GM11168 (cell line): ENCODE measurements around the gene VWA8.
"Not testable (repeated sequence)": the region's sequence is repeated elsewhere in the genome, so short reads cannot be mapped to it uniquely, and the experiment has no call there.

ENCODE experiments used
- in situ Hi-C: fragments of 300-500 bp; cut with MboI; formaldehyde crosslinking; loops from one replicate; pipeline ENCODE4 v1.12.0; 2022; ENCODE audit warnings: low sequenced_read_pairs; ENCODE audit not compliant: unreplicated experiment

Gene VWA8

DNA sequence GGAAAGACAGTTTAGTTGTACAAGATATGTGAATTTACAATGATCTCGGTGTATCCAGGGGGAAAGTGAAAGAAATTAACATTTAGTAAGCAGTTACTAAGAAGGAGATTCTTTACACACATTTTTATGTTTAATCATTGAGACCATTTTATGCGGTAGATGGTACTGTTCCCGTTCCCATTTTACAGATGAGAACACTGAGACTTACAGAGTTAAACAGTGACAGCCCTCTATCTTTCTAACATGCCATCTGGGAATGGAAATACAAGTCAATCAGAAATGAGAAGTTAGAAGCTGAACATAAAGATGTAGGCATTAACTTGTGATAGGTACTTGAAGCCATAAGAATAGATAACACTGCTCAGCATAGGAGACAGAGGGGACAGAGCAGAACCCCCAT lies 144.9 kb downstream of the VWA8 start:
- in situ Hi-C loops = no loop called here

DNA sequence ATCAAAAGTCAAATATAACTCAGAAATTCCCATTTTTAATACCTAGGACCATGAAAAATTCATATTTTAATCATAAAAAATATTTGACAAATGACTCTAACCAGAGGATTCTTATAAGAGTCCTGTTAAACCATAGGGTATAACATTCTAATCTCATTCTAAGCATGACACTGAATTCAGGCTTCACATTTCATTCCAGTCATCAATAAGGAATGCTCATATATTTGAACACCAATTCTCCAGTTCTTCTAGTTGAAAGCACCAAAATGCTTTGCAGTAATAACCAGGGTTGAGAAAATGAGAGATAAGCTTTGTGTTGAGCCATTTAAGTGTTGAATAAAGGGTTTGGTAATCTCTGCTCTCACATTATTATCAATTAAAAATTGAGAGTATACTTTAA lies 147.5 kb downstream of the VWA8 start:
- in situ Hi-C loops = no loop called here

DNA sequence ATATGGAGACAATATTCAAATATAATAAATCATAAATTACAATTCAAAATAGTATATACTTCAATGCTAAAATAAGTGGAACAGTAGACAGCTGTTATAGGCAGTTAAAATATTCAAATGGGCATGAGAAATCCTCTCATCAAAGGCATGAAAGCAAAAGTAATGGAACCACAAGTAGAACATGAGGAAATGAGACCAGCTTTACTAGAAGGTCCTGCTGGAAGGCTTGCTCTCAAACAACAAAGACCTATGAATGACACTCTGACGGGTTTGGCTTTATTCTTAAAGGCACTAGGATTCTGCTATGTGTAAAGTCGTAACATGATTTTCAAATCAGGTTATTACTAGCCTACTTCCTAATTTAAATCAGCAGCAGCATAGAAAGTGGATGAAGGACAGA lies 148.1 kb downstream of the VWA8 start:
- in situ Hi-C loops = no loop called here

DNA sequence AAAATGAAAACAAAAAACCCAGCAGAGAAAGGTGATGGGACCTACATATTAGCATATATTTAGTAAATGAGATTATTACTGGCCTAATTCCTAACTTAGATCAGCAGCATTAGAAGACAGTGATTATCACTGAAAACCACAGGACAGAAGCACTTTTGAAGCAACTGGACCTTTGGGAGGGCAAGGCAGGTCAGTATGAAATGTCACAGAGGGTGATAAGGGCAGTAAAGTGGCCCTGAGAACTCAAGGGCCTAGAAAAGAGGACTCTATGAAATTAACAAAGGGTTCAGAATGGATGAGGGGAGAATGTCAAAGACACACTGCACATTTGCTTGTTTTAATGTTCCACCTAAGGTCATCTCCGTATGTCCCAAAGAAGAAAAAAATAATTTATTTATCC lies 148.7 kb downstream of the VWA8 start:
- in situ Hi-C loops = no loop called here

DNA sequence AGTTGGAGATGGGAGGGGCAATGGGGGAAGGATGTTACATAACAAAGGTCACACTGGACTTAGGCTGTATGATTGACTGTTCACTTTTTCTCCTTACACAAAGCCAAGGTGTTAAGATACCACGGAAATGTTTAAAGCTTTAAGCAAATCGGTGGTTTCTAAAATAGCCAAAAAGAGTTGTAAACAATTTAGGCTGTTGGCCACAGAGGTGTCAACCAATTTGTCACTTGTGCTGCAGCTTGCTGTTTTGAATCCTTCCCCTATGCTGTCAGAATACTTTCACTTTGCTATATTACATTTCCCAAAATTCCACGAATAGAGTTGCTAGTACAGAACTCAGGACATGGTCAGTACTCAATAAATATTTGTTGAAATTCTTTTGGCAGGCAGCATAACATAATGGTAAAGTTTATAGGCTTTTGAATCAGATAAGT lies 149.3 kb downstream of the VWA8 start:
- in situ Hi-C loops = no loop called here

DNA sequence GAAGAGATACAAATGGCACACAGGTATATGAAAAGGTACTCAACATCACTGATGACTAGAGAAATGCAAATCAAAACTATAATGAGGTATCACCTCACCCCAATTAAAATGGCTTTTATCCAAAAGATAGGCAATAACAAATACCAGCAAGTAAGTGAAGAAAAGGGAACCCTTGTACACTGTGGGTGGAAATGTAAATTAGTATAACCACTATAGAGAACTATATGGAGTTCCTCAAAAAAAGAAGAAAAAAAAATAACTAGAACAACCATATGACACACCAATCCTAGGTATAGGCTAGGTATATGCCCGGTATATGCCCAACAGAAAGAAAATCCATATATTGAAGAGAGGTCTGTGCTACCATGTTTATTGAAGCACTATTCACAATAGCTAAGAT lies 150.9 kb downstream of the VWA8 start:
- in situ Hi-C loops = no loop called here

DNA sequence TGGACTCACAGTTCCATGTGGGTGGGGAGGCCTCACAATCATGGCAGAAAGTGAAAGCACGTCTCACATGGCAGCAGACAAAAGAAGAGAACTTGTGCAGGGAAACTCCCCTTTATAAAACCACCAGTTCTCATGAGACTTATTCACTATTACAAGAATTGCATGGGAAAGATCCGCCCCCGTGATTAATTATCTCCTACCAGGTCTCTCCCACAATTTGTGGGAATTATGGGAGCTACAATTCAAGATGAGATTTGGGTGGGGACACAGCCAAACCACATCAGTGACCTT lies 157.5 kb downstream of the VWA8 start:
- in situ Hi-C loops = not testable (repeated sequence)

DNA sequence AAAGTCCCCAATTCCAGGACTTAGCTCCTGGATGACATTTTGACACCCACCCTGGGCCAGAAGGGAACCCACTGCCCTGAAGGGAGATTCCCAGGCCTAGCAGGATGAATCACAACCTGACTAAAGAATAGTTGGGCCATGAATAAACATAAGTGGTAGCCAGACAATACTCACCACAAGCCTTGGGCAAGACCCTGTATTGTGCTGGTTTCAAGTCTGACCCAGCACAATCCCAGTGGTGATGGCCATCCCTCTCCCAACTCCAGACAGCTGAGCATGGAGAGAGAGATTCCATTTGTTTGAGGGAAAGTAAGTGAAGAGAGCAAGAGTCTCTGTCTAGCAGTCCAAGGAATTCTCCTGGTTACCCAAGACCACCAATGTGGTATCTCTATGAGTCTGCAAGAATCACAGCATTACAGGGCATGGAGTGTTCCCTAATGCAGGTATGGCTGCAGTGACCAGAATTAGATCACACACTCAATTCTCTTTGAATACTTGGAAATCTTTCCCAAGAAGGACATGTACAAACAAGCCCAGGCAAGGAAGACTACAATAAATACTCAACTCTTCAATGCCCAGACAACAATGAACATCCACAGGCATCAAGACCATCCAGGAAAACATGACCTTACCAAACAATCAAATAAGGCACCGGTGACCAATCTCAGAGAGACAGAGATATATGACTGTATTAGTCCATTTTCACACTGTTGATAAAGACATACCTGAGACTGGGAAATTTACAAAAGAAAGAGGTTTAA lies 158.0 kb downstream of the VWA8 start:
- in situ Hi-C loops = no loop called here

DNA sequence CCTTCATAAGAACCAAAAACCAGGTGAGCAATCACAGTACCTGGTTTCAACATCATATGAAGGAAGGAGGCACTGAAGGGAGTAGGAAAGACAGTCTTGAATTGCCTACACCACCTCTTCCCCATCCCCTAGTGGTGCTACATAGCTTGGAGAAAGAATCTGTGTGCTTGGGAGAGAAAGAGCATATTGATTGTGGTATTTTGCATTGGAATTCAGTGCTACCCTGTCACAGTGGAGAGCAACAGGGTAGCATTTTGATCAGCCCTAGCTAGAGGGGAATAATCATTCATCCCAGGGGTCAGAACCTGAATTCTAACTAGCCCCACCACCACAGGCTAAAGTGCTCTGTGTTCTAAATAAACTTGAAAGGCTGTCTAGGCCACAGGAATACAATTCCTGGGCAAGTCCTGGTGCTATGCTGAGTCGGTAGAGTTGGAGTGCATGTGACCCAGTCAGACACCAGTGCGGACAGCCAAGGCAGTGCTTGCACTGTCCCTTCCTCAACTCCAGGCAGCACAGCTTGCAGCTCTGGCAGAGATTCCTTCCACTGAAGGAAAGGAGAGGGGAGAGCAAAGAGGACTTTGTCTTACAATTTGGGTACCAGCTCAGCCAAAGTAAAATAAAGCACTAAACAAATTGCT lies 158.7 kb downstream of the VWA8 start:
- in situ Hi-C loops = no loop called here

DNA sequence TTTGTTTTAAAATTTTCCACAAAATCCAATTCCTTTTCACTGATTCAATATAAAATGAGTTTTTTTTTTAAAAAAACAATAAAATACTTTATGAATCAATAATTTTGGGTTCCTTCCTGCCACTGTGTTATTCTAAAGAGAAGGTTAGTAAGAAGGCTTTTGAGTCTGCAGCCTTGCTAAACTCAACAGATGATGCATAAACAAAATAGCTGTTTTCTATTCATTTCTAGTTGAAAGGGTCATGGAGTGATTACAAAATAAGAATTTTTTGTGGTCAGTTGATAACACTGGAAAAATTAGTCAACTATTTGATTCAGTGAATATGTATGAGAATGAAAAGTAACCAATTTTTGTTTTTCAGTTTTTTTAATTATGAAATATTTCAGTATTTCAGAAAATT lies 169.9 kb downstream of the VWA8 start:
- in situ Hi-C loops = no loop called here

DNA sequence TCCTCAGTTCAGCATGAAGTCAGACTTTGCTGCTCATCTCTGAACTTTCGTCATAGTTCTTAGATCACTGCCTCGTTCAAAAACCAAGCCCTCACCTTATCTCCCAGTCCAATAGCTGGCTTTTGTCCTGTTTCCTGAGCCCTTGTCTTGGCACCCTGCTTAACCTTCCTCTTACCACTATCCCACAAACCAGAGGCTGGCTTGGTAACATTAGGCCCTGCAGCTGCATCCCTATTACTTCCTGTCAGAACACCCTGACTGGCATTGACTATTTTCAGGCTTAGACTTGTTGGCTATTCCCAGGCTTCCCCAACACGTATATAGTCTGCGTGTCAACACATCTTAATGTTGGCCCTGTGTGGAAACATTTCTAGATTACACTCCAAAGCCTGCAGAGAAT lies 172.4 kb downstream of the VWA8 start:
- in situ Hi-C loops = no loop called here

DNA sequence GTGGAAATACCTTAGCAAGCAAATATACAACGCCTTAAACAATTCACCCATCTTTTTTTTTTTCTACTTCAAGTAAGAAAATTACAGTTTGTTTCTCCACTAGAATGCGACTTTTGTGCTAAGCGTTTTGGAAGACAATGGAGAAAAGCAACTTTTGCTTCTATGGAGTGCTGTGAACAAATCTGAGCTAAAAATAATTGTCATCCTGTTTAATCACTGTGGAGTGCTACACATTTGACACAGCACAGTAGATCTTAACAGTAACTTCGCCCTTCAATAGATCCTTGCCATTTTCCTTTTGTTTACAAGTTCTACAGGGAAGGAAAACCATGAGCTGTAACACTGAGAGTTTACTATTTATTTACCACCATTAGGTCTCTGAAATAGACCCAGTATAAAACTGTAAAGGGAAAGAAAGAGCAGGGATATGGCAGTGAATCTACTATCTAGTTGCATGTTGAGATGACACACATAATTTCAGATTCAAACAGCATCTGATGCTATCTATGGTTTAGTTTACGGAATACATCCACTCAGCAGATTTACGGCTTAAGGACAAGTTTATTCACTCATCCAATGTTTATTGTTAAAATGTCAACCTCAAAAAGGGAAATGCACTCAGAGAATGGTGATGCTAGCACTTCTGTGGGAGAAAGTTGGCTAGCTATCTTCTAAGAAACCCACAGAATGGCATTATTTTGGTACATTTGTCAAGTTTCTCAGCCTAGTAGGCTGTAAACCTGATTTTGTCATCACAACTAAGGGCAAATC lies 175.3 kb downstream of the VWA8 start:
- in situ Hi-C loops = no loop called here

DNA sequence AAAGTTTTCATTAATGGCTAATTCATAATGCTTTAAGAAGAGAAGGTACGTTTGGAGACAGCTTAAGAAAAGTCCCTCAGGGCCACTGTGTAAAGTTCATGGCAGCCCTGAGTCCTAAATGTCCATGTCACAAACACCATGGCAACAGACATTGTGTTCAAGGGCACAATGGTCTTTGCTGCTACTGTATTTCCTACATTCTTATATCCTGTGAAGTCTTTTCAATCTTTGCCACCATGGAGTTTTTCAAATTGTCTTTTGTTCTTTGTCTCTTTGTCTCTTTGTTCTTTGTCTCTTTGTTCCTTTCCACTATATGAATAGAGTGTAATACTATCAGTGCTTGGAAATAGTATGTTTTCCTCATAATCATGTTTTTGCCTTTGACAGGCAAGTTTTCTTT lies 178.8 kb downstream of the VWA8 start:
- in situ Hi-C loops = no loop called here

DNA sequence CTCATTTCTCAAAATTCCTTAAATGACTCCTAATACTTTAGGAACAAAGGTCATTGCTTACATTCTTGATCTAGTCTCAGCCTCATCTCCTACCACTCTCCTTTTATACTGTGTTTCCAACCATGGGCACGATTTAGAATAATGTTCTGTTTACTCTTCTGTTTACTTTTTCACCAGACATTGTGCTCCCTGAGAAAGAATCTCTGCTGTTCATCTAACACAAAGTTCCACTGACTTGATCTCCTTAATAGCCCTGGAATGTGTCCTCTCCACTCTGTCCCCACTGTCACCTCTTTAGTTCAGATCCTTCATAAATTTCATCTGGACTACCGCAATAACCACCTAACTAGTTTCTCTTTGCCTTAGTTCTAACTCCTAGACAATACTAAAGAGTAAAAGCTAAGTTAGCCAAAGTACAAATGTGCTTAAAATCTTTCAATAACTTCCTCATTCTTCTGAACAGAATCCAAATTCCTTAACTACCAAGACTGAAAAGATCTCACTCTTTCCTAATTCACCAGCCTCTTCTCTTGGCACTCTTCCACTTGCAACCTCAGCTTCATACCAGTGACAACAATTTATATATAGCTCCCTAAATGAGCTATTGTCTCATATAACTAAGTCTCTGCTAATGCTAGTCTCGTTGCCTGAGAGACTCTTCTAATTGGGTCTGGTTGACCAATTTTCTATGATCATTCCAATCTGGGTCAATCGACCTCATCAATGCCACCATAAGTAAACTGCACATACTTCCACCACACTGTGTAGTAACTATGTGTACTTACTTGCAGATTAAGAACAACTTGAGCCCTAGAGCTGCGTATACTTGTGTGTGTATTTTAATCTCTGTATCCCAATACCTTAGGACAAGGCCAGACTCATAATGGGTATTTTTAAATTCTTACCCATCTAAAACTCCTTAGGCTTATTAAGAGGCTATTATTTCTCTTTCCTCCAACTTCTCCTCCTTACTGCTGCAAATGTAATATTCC lies 179.9 kb downstream of the VWA8 start:
- in situ Hi-C loops = no loop called here

DNA sequence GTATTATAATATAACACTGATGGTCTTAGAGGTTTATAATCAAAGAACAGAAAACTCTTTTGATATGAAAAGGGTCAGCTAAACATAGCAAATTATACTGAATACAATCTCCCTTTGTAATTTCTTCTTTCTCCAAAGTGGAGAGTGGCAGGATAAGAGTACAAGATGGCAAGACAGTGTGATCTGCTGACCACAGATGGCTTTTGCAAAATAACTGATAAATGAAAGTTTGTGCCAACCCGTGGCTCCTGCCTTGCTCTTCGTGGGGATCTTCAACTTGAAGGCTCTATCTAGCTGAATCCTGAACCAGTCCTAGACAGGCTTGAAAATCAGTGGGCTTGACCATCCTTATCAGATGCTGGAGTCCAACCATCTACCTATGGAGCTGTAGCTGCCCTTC lies 185.7 kb downstream of the VWA8 start:
- in situ Hi-C loops = no loop called here

DNA sequence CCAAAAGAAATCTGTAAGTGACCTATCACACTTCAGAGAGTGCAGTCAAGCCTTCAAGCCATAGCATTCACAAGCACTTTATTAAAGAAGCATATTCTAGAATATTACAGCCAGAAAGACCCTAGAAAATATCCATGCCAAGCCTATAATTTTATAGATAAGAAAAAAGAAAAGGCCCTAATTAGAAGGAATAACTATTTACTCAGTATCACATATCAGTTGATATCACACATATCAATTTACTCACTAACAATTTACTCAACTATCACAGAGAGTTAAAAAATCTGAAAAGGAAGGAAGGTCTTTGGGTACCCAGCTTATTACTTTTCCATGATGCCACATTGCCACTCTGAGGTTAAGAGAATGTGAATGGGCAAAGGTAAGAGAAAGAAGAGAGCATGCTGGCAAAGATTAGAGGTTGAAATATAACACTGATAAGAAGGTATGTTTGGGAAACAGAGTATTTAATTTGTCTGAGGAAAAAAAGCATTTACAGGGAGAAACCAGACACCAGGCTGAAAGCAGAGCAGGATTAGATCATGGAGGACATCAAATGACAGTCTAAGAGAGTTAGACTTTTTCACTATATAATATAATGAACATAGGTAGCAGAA lies 186.2 kb downstream of the VWA8 start:
- in situ Hi-C loops = no loop called here

DNA sequence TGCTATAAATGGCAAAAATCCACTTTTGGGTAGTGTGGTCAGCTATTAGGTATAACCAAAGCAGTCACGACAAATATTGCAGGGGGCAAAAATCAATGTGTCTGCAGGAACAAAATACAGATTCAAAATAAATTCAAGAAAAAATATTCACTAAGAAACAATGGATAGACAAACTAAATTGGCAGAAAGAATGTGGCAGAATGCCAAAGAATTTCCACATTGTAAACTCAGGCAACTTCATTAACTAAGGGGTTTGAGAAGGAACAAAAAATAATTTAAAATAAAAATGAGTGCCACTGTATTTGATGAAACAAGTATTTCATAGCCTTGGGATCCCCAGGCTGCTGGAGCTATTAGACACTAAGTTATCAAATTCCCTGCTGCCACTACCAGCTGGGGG lies 193.1 kb downstream of the VWA8 start:
- in situ Hi-C loops = no loop called here

DNA sequence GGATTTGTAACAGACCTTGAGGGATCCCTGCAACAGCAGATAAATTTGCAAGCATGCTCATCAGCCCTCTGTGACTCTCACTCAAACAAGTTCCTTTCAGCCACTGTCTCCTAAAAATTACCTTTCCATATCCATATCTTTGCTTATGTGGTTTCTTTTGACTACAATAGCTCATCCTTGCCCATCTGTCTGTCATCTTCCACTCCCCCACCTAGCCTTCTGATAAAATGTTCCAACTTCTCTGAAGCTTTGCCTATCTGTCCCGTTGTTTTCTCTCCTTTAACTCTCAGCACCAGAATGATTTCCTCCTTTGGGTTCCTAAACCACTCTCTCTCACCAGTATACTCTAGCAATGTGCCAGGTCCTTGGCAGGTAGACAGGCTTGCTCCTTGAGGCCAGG lies 194.5 kb downstream of the VWA8 start:
- in situ Hi-C loops = no loop called here

DNA sequence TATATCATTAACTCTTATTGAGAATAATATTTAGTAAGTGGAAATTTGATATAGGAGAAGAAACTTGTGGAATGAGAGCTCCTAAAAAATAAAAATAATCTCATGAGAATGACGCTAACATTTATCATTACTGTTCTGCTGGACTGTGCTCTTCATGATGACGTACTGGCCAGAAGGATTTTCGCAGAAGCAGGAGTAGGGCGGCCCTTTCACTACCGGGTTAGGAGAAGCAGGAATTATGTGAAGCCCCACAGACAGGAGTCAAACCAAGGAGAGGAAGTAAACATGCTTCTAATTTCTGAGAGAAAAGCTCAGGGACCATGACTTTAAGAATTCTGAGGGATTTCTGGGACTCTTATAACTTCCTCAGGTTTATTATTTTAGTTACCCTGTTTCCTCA lies 195.1 kb downstream of the VWA8 start:
- in situ Hi-C loops = no loop called here

DNA sequence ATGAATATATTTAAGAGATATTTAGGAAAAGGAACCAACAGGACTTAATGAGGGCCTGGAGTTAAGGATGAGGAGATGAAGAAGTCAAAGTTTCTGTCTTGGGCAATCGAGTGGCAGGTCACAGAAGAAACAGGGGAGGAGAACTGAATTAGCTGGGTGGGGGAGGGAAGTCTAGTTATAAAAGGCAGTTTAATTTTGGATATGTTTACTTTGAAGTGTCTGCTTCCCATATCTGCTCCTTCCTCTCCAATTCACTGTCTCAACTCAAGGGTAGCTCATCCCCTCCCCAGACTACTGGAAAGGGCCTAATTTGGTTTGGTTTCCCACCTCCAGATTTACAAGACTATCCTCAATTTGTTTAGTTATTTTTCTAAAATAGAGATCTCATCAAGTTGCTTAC lies 195.9 kb downstream of the VWA8 start:
- in situ Hi-C loops = no loop called here
